GM12878 (cell line): ENCODE results near the gene GRIK3. TPM values are rescaled to one million over a fixed set of nuclear protein-coding genes. Genes with fewer than 3 reads are reported as not detected.

Experiments
- ATAC-seq: fragments of 200-7000 bp; cut with Tn5 transposase; 3 replicates; pipeline ENCODE4 v1.9.1; 2020; ENCODE audit warnings: mild to moderate bottlenecking, moderate library complexity
- BruUV-seq: library from RNA; stranded (reverse); fragments of 400-500 nt; replicated peaks from 2 replicates; lab custom pipeline; 2021; lab: Mats Ljungman, UMichigan
- CTCF ChIA-PET: fragments of 300-600 bp; sonication (Branson Sonifier 250); formaldehyde crosslinking; extraction: SDS; loops from one replicate; lab custom pipeline; 2021; ENCODE audit warnings: inconsistent platforms; lab: Yijun Ruan, JAX
- POLR2A ChIA-PET: fragments of 350-600 bp; formaldehyde crosslinking; extraction: SDS; loops from one replicate; lab custom pipeline; 2021; ENCODE audit warnings: inconsistent platforms; lab: Charles Lee
- RAD21 ChIA-PET: fragments of 300-600 bp; sonication (Branson Sonifier 250); formaldehyde crosslinking; loops from one replicate; lab custom pipeline; 2023; ENCODE audit warnings: antibody characterized with exemption; ENCODE audit not compliant: unreplicated experiment; lab: Charles Lee
- SMC1A ChIA-PET: fragments of 300-600 bp; sonication (Branson Sonifier 250); formaldehyde crosslinking; loops from one replicate; lab custom pipeline; 2023; ENCODE audit not compliant: unreplicated experiment, uncharacterized antibody; lab: Charles Lee
- DNase-seq: peaks from one replicate; pipeline ENCODE4 v3.0.0-alpha.2; 2011; ENCODE audit warnings: low read depth, low spot score
- FAIRE-seq: peaks from 3 replicates; lab custom pipeline; 2011; peaks lifted over from hg19 to GRCh38; lab: Jason Lieb, UNC
- H2AFZ ChIP-seq: 2 replicates; pipeline ENCODE4 v1.6.0; 2011; ENCODE audit warnings: low read depth, low read length, control low read depth; ENCODE audit not compliant: control insufficient read depth
- H3K27ac ChIP-seq: 2 replicates; pipeline ENCODE4 v1.5.1; 2011; ENCODE audit warnings: control low read depth; ENCODE audit not compliant: control insufficient read depth, insufficient read depth
- H3K27me3 ChIP-seq, 2 experiments: replicated peaks in 1 of 2; 2 replicates each; pipeline versions ENCODE4 v1.6.0 to v1.6.1; 2011; ENCODE audit warnings: low read length in 1 of 2; ENCODE audit not compliant: control insufficient read depth in 2 of 2, insufficient read depth in 2 of 2
- H3K36me3 ChIP-seq, 2 experiments: 2 replicates each; pipeline ENCODE4 v1.5.1; 2011; ENCODE audit warnings: low read length in 1 of 2; ENCODE audit not compliant: control insufficient read depth in 2 of 2, insufficient read depth in 2 of 2
- H3K4me1 ChIP-seq: 2 replicates; pipeline ENCODE4 v1.6.1; 2011; ENCODE audit warnings: mild to moderate bottlenecking, low read length, moderate library complexity, mixed read lengths; ENCODE audit not compliant: control insufficient read depth, insufficient read depth
- H3K4me2 ChIP-seq: 2 replicates; pipeline ENCODE4 v1.6.0; 2011; ENCODE audit warnings: control low read depth; ENCODE audit not compliant: control insufficient read depth, insufficient read depth
- H3K4me3 ChIP-seq: fragments of 200-600 bp; sonication (generic); 2 replicates; pipeline ENCODE4 v1.5.1; 2016
- H3K79me2 ChIP-seq: 2 replicates; pipeline ENCODE4 v1.6.0; 2011; ENCODE audit warnings: low read length; ENCODE audit not compliant: control insufficient read depth, insufficient read depth
- H3K9ac ChIP-seq: 2 replicates; pipeline ENCODE4 v1.8.0; 2011; ENCODE audit warnings: low read length, control low read depth, mixed read lengths; ENCODE audit not compliant: control insufficient read depth, insufficient read depth
- H3K9me3 ChIP-seq: replicated peaks from 3 replicates; pipeline ENCODE4 v1.5.1; 2011; ENCODE audit warnings: mild to moderate bottlenecking, low read length; ENCODE audit not compliant: control insufficient read depth, insufficient read depth
- H4K20me1 ChIP-seq: 2 replicates; pipeline ENCODE4 v1.6.0; 2011; ENCODE audit not compliant: control insufficient read depth, insufficient read depth
- BMI1 ChIP-seq: fragments of 450-650 bp; IDR thresholded peaks from 2 replicates; pipeline ENCODE4 v1.6.1; 2016; ENCODE audit warnings: mild to moderate bottlenecking, moderate library complexity, borderline replicate concordance
- CBX5 ChIP-seq: sonication (generic); IDR thresholded peaks from 2 replicates; pipeline ENCODE4 v1.6.1; 2016; ENCODE audit warnings: low read depth, moderate library complexity, mild to moderate bottlenecking, inconsistent platforms
- CHD1 ChIP-seq: IDR thresholded peaks from 2 replicates; pipeline ENCODE4 v1.6.1; 2012; ENCODE audit warnings: low read depth, low read length, improper control_type of control experiment
- CREB1 ChIP-seq: IDR thresholded peaks from 2 replicates; pipeline ENCODE4 v1.6.1; 2012; ENCODE audit warnings: low read depth, mild to moderate bottlenecking, inconsistent platforms
- ESRRA ChIP-seq: IDR thresholded peaks from 2 replicates; pipeline ENCODE4 v1.6.1; 2012; ENCODE audit warnings: mild to moderate bottlenecking, low read length, improper control_type of control experiment
- FOXM1 ChIP-seq: IDR thresholded peaks from 2 replicates; pipeline ENCODE4 v1.6.1; 2012; ENCODE audit warnings: low read depth, mild to moderate bottlenecking, inconsistent platforms, low read length, moderate library complexity
- HDGF ChIP-seq: fragments of 450-650 bp; IDR thresholded peaks from 2 replicates; pipeline ENCODE4 v1.6.1; 2016; ENCODE audit warnings: antibody characterized with exemption
- IKZF2 ChIP-seq, 2 experiments: fragments of 450-650 bp; IDR thresholded peaks; 2 replicates each; pipeline ENCODE4 v1.6.1; 2017; ENCODE audit warnings: mild to moderate bottlenecking in 2 of 2, moderate library complexity in 2 of 2
- KDM1A ChIP-seq: fragments of 200-600 bp; sonication (generic); IDR thresholded peaks from 2 replicates; pipeline ENCODE4 v1.6.1; 2016; ENCODE audit warnings: borderline replicate concordance
- MYB ChIP-seq: fragments of 150-350 bp; IDR thresholded peaks from 2 replicates; pipeline ENCODE4 v1.6.1; 2014; ENCODE audit warnings: mild to moderate bottlenecking, low read depth, low read length, borderline replicate concordance
- RBBP5 ChIP-seq: fragments of 200-600 bp; sonication (generic); conservative IDR thresholded peaks from 2 replicates; pipeline ENCODE4 v1.6.1; 2016
- SMAD1 ChIP-seq: fragments of 450-650 bp; IDR thresholded peaks from 2 replicates; pipeline ENCODE4 v1.6.1; 2018; ENCODE audit warnings: mild to moderate bottlenecking, low read depth; ENCODE audit not compliant: partially characterized antibody
- SUPT20H ChIP-seq: IDR thresholded peaks from 2 replicates; pipeline ENCODE4 v1.6.1; 2011; ENCODE audit warnings: low read depth, mild to moderate bottlenecking, low read length, moderate library complexity, borderline replicate concordance; ENCODE audit not compliant: control insufficient read depth
- TARDBP ChIP-seq: IDR thresholded peaks from 2 replicates; pipeline ENCODE4 v1.6.1; 2016; ENCODE audit warnings: borderline replicate concordance
- TCF7 ChIP-seq: IDR thresholded peaks from 2 replicates; pipeline ENCODE4 v1.6.1; 2014; ENCODE audit warnings: antibody characterized with exemption, borderline replicate concordance
- WGBS: methylation state at CpG from one replicate; pipeline ENCODE4 v1.1.6; 2016; ENCODE audit warnings: low lambda C conversion rate; ENCODE audit not compliant: insufficient replicate concordance, insufficient coverage; ENCODE audit errors: missing lambda C conversion rate; 5-methylcytosine and 5-hydroxymethylcytosine counted together
- in situ Hi-C: fragments of 300-500 bp; cut with MboI; formaldehyde crosslinking; loops from 9 replicates; pipeline ENCODE4 v1.14.3; 2018; ENCODE audit warnings: mixed read lengths
- intact Hi-C: fragments of 100-400 bp; cut with micrococcal nuclease; formaldehyde crosslinking; loops from one replicate; pipeline ENCODE4 v1.14.2; 2022; ENCODE audit not compliant: unreplicated experiment
- polyA plus RNA-seq, 11 experiments: library from polyadenylated mRNA; depleted of rRNA in 4 of 11; unstranded in 6 of 11; stranded (reverse) in 5 of 11; fragments of >200 nt; fragmentation: Nextera tagmentation in 4 of 11; fragmentation: Illumina TruSeq in 1 of 11; extraction: Ambion mirVana in 4 of 11; extraction: Trizol in 1 of 11; gene quantifications; 1 replicate in 1 of 11; 2 replicates in 10 of 11; pipeline versions ENCODE4 v1.2.1 to v1.2.3, GENCODE V29; 2011 to 2016; ENCODE audit warnings: inconsistent platforms in 2 of 11, missing spikeins in 2 of 11, low read depth in 1 of 11
- total RNA-seq, 4 experiments: library from RNA; depleted of rRNA in 3 of 4; stranded (reverse); fragments of >200 nt in 3 of 4; fragmentation: Illumina TruSeq in 1 of 4; extraction: Trizol in 1 of 4; gene quantifications; 2 replicates each; pipeline versions ENCODE4 v1.2.1 to v1.2.3, GENCODE V29; 2013 to 2021
- TF ChIP-seq, protein P1 (sequence below): fragments of 450-650 bp; IDR thresholded peaks from 2 replicates; pipeline ENCODE4 v1.6.1; 2017; ENCODE audit warnings: antibody characterized with exemption, mild to moderate bottlenecking, moderate library complexity
- TF ChIP-seq, protein P2 (sequence below): fragments of 150-350 bp; IDR thresholded peaks from 2 replicates; pipeline ENCODE4 v1.6.1; 2014; ENCODE audit warnings: mild to moderate bottlenecking, low read depth, low read length
- TF ChIP-seq, protein P3 (sequence below): fragments of 450-650 bp; IDR thresholded peaks from 2 replicates; pipeline ENCODE4 v1.6.1; 2018; ENCODE audit warnings: borderline replicate concordance, mild to moderate bottlenecking; ENCODE audit not compliant: partially characterized antibody
- TF ChIP-seq, protein P4 (sequence below): IDR thresholded peaks from 2 replicates; pipeline ENCODE4 v1.6.1; 2012; ENCODE audit warnings: low read depth, low read length, improper control_type of control experiment

Gene GRIK3
- total and polyA plus RNA-seq, 10 of the 15 experiments (the other 5 are each of a cell fraction or from before 2014, with no cell fraction given): not detected

DNA sequence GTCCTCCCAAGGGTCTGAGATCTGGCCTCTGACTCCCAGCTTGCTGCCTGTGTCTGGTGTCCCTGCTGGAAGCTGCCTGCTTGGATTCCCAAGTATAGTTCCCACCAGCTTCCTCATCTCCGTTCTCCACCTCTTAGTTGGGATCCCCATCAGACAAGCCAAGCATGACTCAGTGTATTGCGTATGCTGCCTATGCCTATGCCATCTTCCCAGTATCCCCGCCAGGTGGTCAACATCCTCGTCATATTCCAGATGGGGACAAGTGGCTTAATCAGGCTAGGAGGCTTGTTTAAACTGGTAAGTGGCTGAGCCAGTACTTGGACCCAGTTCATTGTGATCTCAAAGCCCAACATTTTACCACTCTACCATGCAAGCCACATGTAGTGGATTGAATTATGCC lies 204.4 kb downstream of the GRIK3 start:
- no peak overlapping the region for H3K27ac ChIP-seq
- ChIA-PET SMC1A (no interaction called here), RAD21 (no interaction called here), CTCF (no interaction called here), POLR2A (no interaction called here)
- no peaks in the 10 kb centered on the region; the same call in 1 of the 2 replicates for H4K20me1 ChIP-seq
- WGBS: 0% methylated on average over 4 of the region's 4 CpGs
- FAIRE-seq: no peak
- H3K4me1 ChIP-seq: no peaks in the 10 kb centered on the region
- ATAC-seq: no peak
- no peak for DNase-seq
- no peak overlapping the region for H3K9ac ChIP-seq
- H3K36me3 ChIP-seq: no peaks in the 10 kb centered on the region
- in situ Hi-C loops: no loop called here
- H3K9me3 ChIP-seq: no peaks in the 10 kb centered on the region
- BruUV-seq: no TSS peak
- no peak overlapping the region for H3K4me3 ChIP-seq
- no peaks in the 10 kb centered on the region for H3K79me2 ChIP-seq
- intact Hi-C loops: no loop called here
- no peak overlapping the region for H2AFZ ChIP-seq
- H3K27me3 ChIP-seq: peaks cover 0 to 1% of the 10 kb centered on the region in 2 experiments; a peak in 2 of 4 replicates
- no peak overlapping the region for H3K4me2 ChIP-seq
- no peak for TF ChIP-seq RBBP5
- TF ChIP-seq HDGF: no peak
- no peak for TF ChIP-seq ESRRA
- TF ChIP-seq, protein P1, sequence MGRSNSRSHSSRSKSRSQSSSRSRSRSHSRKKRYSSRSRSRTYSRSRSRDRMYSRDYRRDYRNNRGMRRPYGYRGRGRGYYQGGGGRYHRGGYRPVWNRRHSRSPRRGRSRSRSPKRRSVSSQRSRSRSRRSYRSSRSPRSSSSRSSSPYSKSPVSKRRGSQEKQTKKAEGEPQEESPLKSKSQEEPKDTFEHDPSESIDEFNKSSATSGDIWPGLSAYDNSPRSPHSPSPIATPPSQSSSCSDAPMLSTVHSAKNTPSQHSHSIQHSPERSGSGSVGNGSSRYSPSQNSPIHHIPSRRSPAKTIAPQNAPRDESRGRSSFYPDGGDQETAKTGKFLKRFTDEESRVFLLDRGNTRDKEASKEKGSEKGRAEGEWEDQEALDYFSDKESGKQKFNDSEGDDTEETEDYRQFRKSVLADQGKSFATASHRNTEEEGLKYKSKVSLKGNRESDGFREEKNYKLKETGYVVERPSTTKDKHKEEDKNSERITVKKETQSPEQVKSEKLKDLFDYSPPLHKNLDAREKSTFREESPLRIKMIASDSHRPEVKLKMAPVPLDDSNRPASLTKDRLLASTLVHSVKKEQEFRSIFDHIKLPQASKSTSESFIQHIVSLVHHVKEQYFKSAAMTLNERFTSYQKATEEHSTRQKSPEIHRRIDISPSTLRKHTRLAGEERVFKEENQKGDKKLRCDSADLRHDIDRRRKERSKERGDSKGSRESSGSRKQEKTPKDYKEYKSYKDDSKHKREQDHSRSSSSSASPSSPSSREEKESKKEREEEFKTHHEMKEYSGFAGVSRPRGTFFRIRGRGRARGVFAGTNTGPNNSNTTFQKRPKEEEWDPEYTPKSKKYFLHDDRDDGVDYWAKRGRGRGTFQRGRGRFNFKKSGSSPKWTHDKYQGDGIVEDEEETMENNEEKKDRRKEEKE: no peak
- no peak for TF ChIP-seq FOXM1
- TF ChIP-seq KDM1A: no peak
- TF ChIP-seq, protein P2, sequence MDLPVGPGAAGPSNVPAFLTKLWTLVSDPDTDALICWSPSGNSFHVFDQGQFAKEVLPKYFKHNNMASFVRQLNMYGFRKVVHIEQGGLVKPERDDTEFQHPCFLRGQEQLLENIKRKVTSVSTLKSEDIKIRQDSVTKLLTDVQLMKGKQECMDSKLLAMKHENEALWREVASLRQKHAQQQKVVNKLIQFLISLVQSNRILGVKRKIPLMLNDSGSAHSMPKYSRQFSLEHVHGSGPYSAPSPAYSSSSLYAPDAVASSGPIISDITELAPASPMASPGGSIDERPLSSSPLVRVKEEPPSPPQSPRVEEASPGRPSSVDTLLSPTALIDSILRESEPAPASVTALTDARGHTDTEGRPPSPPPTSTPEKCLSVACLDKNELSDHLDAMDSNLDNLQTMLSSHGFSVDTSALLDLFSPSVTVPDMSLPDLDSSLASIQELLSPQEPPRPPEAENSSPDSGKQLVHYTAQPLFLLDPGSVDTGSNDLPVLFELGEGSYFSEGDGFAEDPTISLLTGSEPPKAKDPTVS: no peak
- no peak for TF ChIP-seq BMI1
- TF ChIP-seq TARDBP: no peak
- TF ChIP-seq, protein P3, sequence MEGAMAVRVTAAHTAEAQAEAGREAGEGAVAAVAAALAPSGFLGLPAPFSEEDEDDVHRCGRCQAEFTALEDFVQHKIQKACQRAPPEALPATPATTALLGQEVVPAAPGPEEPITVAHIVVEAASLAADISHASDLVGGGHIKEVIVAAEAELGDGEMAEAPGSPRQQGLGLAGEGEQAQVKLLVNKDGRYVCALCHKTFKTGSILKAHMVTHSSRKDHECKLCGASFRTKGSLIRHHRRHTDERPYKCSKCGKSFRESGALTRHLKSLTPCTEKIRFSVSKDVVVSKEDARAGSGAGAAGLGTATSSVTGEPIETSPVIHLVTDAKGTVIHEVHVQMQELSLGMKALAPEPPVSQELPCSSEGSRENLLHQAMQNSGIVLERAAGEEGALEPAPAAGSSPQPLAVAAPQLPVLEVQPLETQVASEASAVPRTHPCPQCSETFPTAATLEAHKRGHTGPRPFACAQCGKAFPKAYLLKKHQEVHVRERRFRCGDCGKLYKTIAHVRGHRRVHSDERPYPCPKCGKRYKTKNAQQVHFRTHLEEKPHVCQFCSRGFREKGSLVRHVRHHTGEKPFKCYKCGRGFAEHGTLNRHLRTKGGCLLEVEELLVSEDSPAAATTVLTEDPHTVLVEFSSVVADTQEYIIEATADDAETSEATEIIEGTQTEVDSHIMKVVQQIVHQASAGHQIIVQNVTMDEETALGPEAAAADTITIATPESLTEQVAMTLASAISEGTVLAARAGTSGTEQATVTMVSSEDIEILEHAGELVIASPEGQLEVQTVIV: no peak
- TF ChIP-seq SUPT20H: no peak
- TF ChIP-seq IKZF2 (IDR thresholded peaks at IDR 0.05): no peak
- TF ChIP-seq CHD1: no peak
- TF ChIP-seq, protein P4, sequence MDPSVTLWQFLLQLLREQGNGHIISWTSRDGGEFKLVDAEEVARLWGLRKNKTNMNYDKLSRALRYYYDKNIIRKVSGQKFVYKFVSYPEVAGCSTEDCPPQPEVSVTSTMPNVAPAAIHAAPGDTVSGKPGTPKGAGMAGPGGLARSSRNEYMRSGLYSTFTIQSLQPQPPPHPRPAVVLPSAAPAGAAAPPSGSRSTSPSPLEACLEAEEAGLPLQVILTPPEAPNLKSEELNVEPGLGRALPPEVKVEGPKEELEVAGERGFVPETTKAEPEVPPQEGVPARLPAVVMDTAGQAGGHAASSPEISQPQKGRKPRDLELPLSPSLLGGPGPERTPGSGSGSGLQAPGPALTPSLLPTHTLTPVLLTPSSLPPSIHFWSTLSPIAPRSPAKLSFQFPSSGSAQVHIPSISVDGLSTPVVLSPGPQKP: no peak
- no peak for TF ChIP-seq CBX5
- TF ChIP-seq TCF7: no peak
- TF ChIP-seq MYB: no peak
- no peak for TF ChIP-seq CREB1
- no peak for TF ChIP-seq SMAD1
